SU-DHL-6 (cell line): ENCODE measurements around the gene DKC1.

Source experiments
- H2AFZ ChIP-seq: fragments of 200-600 bp; sonication (generic); 2 replicates; pipeline ENCODE4 v1.6.1; 2014; ENCODE audit warnings: low read depth, mild to moderate bottlenecking, moderate library complexity, mixed read lengths, antibody characterized with exemption, low read length; ENCODE audit not compliant: severe bottlenecking
- H3F3A ChIP-seq: fragments of 200-600 bp; shearing (Covaris generic); 2 replicates; pipeline ENCODE4 v1.6.0; 2016; ENCODE audit warnings: antibody characterized with exemption, mild to moderate bottlenecking; ENCODE audit not compliant: insufficient read depth
- H3K27ac ChIP-seq: fragments of 200-600 bp; sonication (generic); 2 replicates; pipeline ENCODE4 v1.5.1; 2016; ENCODE audit warnings: low read depth, mild to moderate bottlenecking, low read length, moderate library complexity, mixed read lengths
- H3K27me3 ChIP-seq: fragments of 200-600 bp; sonication (generic), shearing (Covaris generic); 2 replicates; pipeline ENCODE4 v1.6.0; 2014; ENCODE audit warnings: mild to moderate bottlenecking, low read length
- H3K36me3 ChIP-seq: fragments of 200-600 bp; sonication (generic); 2 replicates; pipeline ENCODE4 v1.6.1; 2014; ENCODE audit warnings: mild to moderate bottlenecking, low read length, mixed read lengths
- H3K4me2 ChIP-seq: fragments of 300-600, 200-600 bp; shearing (Covaris generic), sonication (generic); 2 replicates; pipeline ENCODE4 v1.6.0; 2014; ENCODE audit warnings: low read length, low read depth, mild to moderate bottlenecking; ENCODE audit not compliant: poor library complexity, severe bottlenecking
- H3K4me3 ChIP-seq: fragments of 200-600 bp; sonication (generic); 2 replicates; pipeline ENCODE4 v1.5.1; 2014; ENCODE audit warnings: antibody characterized with exemption, low read length, mild to moderate bottlenecking, mixed read lengths; ENCODE audit not compliant: insufficient read depth, poor library complexity, severe bottlenecking
- H3K79me2 ChIP-seq: fragments of 200-600 bp; sonication (generic); 2 replicates; pipeline ENCODE4 v1.6.1; 2014; ENCODE audit warnings: mild to moderate bottlenecking, low read length, moderate library complexity; ENCODE audit not compliant: insufficient read depth
- H3K9ac ChIP-seq: fragments of 200-600 bp; sonication (generic); 2 replicates; pipeline ENCODE4 v1.7.0; 2014; ENCODE audit warnings: mild to moderate bottlenecking, low read length
- H3K9me2 ChIP-seq: fragments of 200-600 bp; sonication (generic); replicated peaks from 2 replicates; pipeline ENCODE4 v1.6.1; 2014; ENCODE audit warnings: low read length; ENCODE audit not compliant: insufficient read depth
- H3K9me3 ChIP-seq: fragments of 200-600 bp; sonication (generic); 2 replicates; pipeline ENCODE4 v1.6.1; 2014; ENCODE audit warnings: low read length, mixed read lengths; ENCODE audit not compliant: insufficient read depth
- H4K20me1 ChIP-seq: fragments of 200-600 bp; sonication (generic); 2 replicates; pipeline ENCODE4 v1.6.1; 2014; ENCODE audit warnings: low read depth, mild to moderate bottlenecking, antibody characterized with exemption, low read length, moderate library complexity, mixed read lengths
- CTCF ChIP-seq: fragments of 200-600 bp; sonication (generic); IDR thresholded peaks from one replicate; pipeline ENCODE4 v1.5.1; 2017; ENCODE audit warnings: antibody characterized with exemption, mild to moderate bottlenecking, low read length, moderate library complexity; ENCODE audit not compliant: insufficient read depth, poor library complexity, severe bottlenecking
- EZH2phosphoT487 ChIP-seq: fragments of 200-600 bp; sonication (generic), shearing (Covaris generic); conservative IDR thresholded peaks from 2 replicates; pipeline ENCODE4 v1.6.1; 2018; ENCODE audit warnings: mild to moderate bottlenecking, antibody characterized with exemption, low read length, moderate library complexity, mixed read lengths

The DKC1 gene

GRCh38 chrX:154779261-154779660, 16.6 kb downstream of the DKC1 start:
- H3K9ac ChIP-seq = no peak overlapping the region
- H3K27ac ChIP-seq = no peak overlapping the region
- no peaks in the 10 kb centered on the region for H3K9me2 ChIP-seq
- no peaks in the 10 kb centered on the region for H3K27me3 ChIP-seq
- H2AFZ ChIP-seq = no peak overlapping the region
- H3K9me3 ChIP-seq = no peaks in the 10 kb centered on the region
- no peaks in the 10 kb centered on the region for H4K20me1 ChIP-seq
- no peaks in the 10 kb centered on the region for H3K79me2 ChIP-seq
- TF ChIP-seq EZH2phosphoT487 (no peak), CTCF (no peak)
- H3F3A ChIP-seq = peaks cover 21% of the 10 kb centered on the region
- H3K4me3 ChIP-seq = no peak overlapping the region
- no peaks in the 10 kb centered on the region for H3K36me3 ChIP-seq
- H3K4me2 ChIP-seq = no peak overlapping the region

- no peaks in the 10 kb centered on the region for H3K79me2 ChIP-seq
- no peak overlapping the region for H3K9ac ChIP-seq
- H3F3A ChIP-seq = peaks cover 21% of the 10 kb centered on the region
- no peak overlapping the region for H3K4me3 ChIP-seq
- no peaks in the 10 kb centered on the region for H3K9me2 ChIP-seq
- H3K4me2 ChIP-seq = no peak overlapping the region
- no peaks in the 10 kb centered on the region for H3K36me3 ChIP-seq
- H3K27me3 ChIP-seq = no peaks in the 10 kb centered on the region
- TF ChIP-seq EZH2phosphoT487 (no peak), CTCF (no peak)
- no peaks in the 10 kb centered on the region for H4K20me1 ChIP-seq
- no peaks in the 10 kb centered on the region for H3K9me3 ChIP-seq
- no peak overlapping the region for H3K27ac ChIP-seq
- no peak overlapping the region for H2AFZ ChIP-seq
These were observed 18.3 kb downstream of the DKC1 start for GRCh38 chrX:154780968-154781367.

- no peak overlapping the region for H3K4me2 ChIP-seq
- no peak overlapping the region for H3K9ac ChIP-seq
- H3K4me3 ChIP-seq = no peak overlapping the region
- H3K27ac ChIP-seq = no peak overlapping the region
- no peaks in the 10 kb centered on the region for H3K9me2 ChIP-seq
- H3F3A ChIP-seq = peaks cover 6% of the 10 kb centered on the region; the same call in 1 of the 2 replicates
- H3K9me3 ChIP-seq = no peaks in the 10 kb centered on the region
- no peak overlapping the region for H2AFZ ChIP-seq
- H3K79me2 ChIP-seq = no peaks in the 10 kb centered on the region
- H3K27me3 ChIP-seq = no peaks in the 10 kb centered on the region
- H3K36me3 ChIP-seq = no peaks in the 10 kb centered on the region
- no peaks in the 10 kb centered on the region for H4K20me1 ChIP-seq
- TF ChIP-seq EZH2phosphoT487 = no peak
- TF ChIP-seq CTCF = no peak
These were observed 21.7 kb downstream of the DKC1 start for GRCh38 chrX:154784149-154784995.
